HG02642 (cell line): ENCODE results near the gene NCK2.

Source experiments
- ATAC-seq: cut with Tn5 transposase; IDR thresholded peaks from one replicate; pipeline ENCODE4 v1.9.1; 2021; ENCODE audit warnings: mild to moderate bottlenecking; ENCODE audit not compliant: unreplicated experiment, poor library complexity

Gene NCK2

GRCh38 chr2:105865222-105865913 lies 120.7 kb downstream of the NCK2 start:
- no peak for ATAC-seq

DNA sequence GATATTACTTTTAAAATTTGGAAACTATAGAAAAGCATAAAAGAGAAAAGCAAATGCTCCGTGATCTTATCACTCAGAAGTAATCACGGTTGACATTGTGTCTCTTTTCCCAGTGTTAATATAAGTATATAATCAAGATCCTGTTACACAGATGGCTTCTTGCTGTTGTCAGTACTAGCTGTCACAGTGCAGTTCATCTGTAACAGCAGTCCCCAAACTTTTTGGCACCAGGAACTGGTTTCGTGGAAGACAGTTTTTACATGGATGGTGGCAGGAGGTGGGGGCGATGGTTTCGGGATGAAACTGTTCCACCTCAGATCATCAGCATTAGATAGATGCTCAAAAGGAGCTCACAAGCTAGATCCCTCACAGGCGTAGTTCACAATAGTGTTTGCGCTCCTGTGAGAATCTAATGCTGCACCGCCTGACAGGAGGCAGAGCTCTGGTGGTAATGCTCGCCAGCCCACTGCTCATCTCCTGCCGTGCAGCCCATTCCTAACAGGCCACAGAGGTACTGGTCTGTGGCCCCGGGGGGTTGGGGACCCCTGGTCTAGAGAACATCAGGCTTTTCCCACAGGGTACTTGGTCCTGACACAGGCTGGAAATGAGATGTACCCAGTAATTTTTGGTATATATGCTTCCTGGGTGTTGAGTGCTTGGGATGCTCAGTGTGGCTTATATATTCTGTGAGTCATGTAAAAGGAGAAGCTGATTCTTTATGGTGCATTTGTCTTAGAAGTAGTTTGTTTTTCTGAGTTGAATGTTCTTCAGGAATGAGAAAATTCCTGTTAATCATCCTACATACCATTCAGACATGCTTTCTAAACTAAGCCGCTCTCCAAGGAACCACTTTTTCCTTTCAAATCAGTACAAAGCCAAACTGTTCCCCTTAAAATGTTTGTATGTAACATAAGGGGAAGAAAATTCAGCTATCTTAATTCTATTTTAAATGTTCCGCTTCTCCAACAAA lies 121.8 kb downstream of the NCK2 start:
- no peak for ATAC-seq

GRCh38 chr2:105867587-105867986 lies 122.9 kb downstream of the NCK2 start:
- ATAC-seq = no peak

GRCh38 chr2:105868060-105868459 lies 123.3 kb downstream of the NCK2 start:
- no peak for ATAC-seq

DNA sequence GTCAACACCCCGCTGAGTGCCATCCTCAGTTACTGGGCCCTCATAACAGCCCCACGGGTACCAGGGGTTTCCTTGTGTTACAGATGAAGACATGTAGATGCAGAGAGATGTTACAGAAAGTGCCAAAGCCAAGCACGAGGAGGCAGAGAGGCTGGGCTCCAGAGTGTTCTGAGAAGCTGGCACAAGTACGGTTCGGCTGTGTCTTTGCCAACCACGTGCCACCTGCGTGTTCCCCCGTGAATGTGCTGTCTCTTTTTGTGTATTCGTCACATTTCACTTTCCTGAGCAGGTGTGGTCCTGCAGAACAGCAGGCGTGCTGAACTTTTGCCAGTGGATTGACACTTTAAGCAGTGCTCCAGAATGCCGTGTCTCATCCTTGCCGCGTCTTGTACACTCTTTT lies 124.6 kb downstream of the NCK2 start:
- no peak for ATAC-seq

DNA sequence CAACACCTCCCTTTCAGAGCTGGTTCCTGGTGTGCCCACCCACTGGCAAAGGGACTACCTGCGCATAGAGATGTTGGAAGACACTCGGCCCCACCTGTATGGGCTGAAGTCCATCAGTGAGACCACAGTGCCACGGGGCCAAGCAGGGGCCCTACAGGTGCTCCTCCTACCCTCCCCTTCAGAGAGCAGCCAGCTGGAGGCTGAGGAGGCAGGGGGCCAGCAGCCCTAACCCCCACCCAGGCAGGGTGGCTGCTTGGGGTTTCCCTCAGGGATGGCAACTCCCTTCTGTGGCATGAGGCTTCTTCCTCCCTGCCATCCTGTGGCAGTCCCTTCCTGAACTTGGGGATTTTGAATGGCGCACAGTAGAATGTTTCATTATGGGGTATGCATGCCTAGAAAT lies 125.3 kb downstream of the NCK2 start:
- ATAC-seq = no peak

GRCh38 chr2:105870858-105871257 lies 126.1 kb downstream of the NCK2 start:
- ATAC-seq = no peak

- ATAC-seq = no peak
These were observed 127.5 kb downstream of the NCK2 start for GRCh38 chr2:105872142-105872728.

DNA sequence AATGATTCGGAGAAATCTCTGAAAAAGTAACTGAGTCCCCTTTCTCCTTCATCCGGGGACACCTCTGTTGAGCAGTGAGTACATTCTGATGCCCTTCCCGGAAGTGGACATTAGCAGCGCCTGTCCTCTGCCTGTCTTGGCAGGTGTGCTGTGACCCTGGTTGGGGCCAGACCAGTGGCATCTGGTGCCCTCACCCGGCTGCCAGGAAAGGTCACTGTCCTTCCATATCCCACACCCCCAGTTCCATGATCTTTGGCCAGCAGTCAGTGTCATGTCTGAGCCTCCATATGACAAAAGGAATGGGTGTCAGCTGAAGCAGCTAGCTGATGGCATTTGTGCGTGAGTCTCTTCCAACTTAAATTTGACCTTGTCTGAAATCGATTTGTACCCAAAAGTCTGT lies 128.1 kb downstream of the NCK2 start:
- no peak for ATAC-seq

DNA sequence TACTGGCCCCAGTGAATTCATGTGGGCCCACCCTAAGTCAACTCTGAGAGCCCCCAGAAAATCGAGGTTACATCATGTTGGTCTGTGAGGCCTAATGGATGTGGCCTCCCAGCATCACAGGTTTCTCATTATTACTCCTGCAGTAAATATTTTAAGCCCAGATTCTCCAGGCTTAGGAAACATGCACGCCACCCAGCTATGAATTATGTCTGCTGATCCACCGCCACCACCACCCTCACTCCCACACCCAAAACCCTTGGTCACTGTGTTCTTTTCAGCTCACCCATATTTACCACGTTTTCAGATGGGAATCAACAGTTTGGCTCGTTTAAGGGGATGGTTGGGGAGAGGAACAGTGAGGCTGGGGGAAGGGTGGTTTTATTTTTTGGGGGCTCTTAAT lies 128.6 kb downstream of the NCK2 start:
- ATAC-seq = peak; percentile 17

DNA sequence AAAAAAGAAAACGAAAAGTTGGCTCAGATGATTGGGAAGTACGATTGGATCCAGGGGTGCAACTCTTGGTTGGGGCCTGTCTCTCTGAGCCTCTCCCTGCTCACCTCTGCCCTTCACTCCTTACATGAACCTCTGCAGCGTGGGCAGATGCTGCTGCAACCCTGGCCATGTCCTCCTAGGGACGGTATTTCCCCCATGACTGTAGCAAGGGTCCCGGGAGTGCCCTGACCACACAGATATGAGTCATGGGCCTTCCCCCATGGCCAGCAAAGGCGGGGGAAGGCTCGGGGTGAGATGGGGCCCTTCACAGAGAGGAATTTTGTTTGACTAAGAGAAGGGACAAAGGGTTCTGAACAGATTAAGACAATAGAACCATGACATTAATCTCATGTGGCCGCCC lies 129.0 kb downstream of the NCK2 start:
- peak; percentile 89 for ATAC-seq

GRCh38 chr2:105874466-105874865 lies 129.8 kb downstream of the NCK2 start:
- no peak for ATAC-seq

DNA sequence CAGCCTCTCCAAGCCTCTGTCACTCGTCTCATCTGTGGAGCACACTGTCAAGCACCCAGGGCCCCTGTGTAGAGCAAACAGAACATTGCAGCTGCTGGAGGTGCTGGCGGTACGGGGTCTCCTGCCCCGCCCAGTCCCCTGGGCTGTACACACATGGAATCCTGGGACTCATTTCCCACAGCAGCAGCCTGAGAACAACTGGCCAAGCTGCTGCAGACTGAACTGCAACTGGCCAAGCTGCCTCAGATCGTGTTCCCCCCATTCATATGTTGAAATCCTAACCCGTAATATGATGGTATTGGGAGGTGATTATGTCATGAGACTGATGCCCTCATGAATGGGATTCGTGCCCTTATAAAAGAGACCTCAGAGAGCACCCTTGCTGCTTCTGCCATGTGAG lies 130.5 kb downstream of the NCK2 start:
- ATAC-seq = no peak

- no peak for ATAC-seq
These were observed 131.5 kb downstream of the NCK2 start for GRCh38 chr2:105876191-105876590.

GRCh38 chr2:105877945-105878344 lies 133.2 kb downstream of the NCK2 start:
- no peak for ATAC-seq

- ATAC-seq = no peak
These were observed 134.5 kb downstream of the NCK2 start for GRCh38 chr2:105879106-105879802.

DNA sequence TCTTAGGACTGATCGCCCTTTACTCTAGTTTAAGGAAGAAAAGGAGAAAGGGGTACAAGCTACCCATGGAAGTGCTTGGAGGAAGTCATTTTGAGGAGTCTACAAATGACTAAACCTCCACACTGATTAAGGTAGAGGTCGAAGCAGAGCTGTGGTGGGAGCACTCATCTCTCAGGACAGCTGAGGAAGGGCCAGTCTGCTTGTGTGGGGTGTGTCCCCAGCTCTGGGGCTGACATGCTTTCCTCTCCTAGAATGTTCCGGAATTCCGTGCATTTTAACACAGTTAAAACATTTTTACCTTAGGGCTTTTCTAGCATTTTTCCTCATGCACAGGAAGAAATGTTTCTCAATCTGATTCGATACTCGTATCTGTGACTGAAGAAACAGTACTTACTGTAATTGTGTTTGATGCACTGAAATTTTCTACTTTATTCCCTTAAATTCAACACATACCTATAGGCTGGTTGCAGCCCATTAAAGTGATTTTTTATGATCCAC lies 135.1 kb downstream of the NCK2 start:
- ATAC-seq = no peak

GRCh38 chr2:105880637-105881036 lies 135.9 kb downstream of the NCK2 start:
- no peak for ATAC-seq

- ATAC-seq = no peak
These were observed 136.8 kb downstream of the NCK2 start for GRCh38 chr2:105881286-105882136.

- ATAC-seq = no peak
These were observed 137.6 kb downstream of the NCK2 start for GRCh38 chr2:105882341-105882740.
